GM12878 (cell line): ENCODE measurements around the gene RGS12. TPM values are rescaled to one million over a fixed set of nuclear protein-coding genes. Genes with fewer than 3 reads are reported as not detected.

Experiments
- ATAC-seq: fragments of 200-7000 bp; cut with Tn5 transposase; 3 replicates; pipeline ENCODE4 v1.9.1; 2020; ENCODE audit warnings: mild to moderate bottlenecking, moderate library complexity
- BruUV-seq: library from RNA; stranded (reverse); fragments of 400-500 nt; replicated peaks from 2 replicates; lab custom pipeline; 2021; lab: Mats Ljungman, UMichigan
- CTCF ChIA-PET: fragments of 300-600 bp; sonication (Branson Sonifier 250); formaldehyde crosslinking; extraction: SDS; loops from one replicate; lab custom pipeline; 2021; ENCODE audit warnings: inconsistent platforms; lab: Yijun Ruan, JAX
- POLR2A ChIA-PET: fragments of 350-600 bp; formaldehyde crosslinking; extraction: SDS; loops from one replicate; lab custom pipeline; 2021; ENCODE audit warnings: inconsistent platforms; lab: Charles Lee
- RAD21 ChIA-PET: fragments of 300-600 bp; sonication (Branson Sonifier 250); formaldehyde crosslinking; loops from one replicate; lab custom pipeline; 2023; ENCODE audit warnings: antibody characterized with exemption; ENCODE audit not compliant: unreplicated experiment; lab: Charles Lee
- SMC1A ChIA-PET: fragments of 300-600 bp; sonication (Branson Sonifier 250); formaldehyde crosslinking; loops from one replicate; lab custom pipeline; 2023; ENCODE audit not compliant: unreplicated experiment, uncharacterized antibody; lab: Charles Lee
- DNase-seq: peaks from one replicate; pipeline ENCODE4 v3.0.0-alpha.2; 2011; ENCODE audit warnings: low read depth, low spot score
- FAIRE-seq: peaks from 3 replicates; lab custom pipeline; 2011; peaks lifted over from hg19 to GRCh38; lab: Jason Lieb, UNC
- H2AFZ ChIP-seq: 2 replicates; pipeline ENCODE4 v1.6.0; 2011; ENCODE audit warnings: low read depth, low read length, control low read depth; ENCODE audit not compliant: control insufficient read depth
- H3K27ac ChIP-seq: 2 replicates; pipeline ENCODE4 v1.5.1; 2011; ENCODE audit warnings: control low read depth; ENCODE audit not compliant: control insufficient read depth, insufficient read depth
- H3K27me3 ChIP-seq, 2 experiments: replicated peaks in 1 of 2; 2 replicates each; pipeline versions ENCODE4 v1.6.0 to v1.6.1; 2011; ENCODE audit warnings: low read length in 1 of 2; ENCODE audit not compliant: control insufficient read depth in 2 of 2, insufficient read depth in 2 of 2
- H3K36me3 ChIP-seq, 2 experiments: 2 replicates each; pipeline ENCODE4 v1.5.1; 2011; ENCODE audit warnings: low read length in 1 of 2; ENCODE audit not compliant: control insufficient read depth in 2 of 2, insufficient read depth in 2 of 2
- H3K4me1 ChIP-seq: 2 replicates; pipeline ENCODE4 v1.6.1; 2011; ENCODE audit warnings: mild to moderate bottlenecking, low read length, moderate library complexity, mixed read lengths; ENCODE audit not compliant: control insufficient read depth, insufficient read depth
- H3K4me2 ChIP-seq: 2 replicates; pipeline ENCODE4 v1.6.0; 2011; ENCODE audit warnings: control low read depth; ENCODE audit not compliant: control insufficient read depth, insufficient read depth
- H3K4me3 ChIP-seq: fragments of 200-600 bp; sonication (generic); 2 replicates; pipeline ENCODE4 v1.5.1; 2016
- H3K79me2 ChIP-seq: 2 replicates; pipeline ENCODE4 v1.6.0; 2011; ENCODE audit warnings: low read length; ENCODE audit not compliant: control insufficient read depth, insufficient read depth
- H3K9ac ChIP-seq: 2 replicates; pipeline ENCODE4 v1.8.0; 2011; ENCODE audit warnings: low read length, control low read depth, mixed read lengths; ENCODE audit not compliant: control insufficient read depth, insufficient read depth
- H3K9me3 ChIP-seq: replicated peaks from 3 replicates; pipeline ENCODE4 v1.5.1; 2011; ENCODE audit warnings: mild to moderate bottlenecking, low read length; ENCODE audit not compliant: control insufficient read depth, insufficient read depth
- H4K20me1 ChIP-seq: 2 replicates; pipeline ENCODE4 v1.6.0; 2011; ENCODE audit not compliant: control insufficient read depth, insufficient read depth
- BHLHE40 ChIP-seq, 2 experiments: fragments of 450-650 bp in 1 of 2; IDR thresholded peaks; 2 replicates each; pipeline ENCODE4 v1.6.1; 2011 to 2017; ENCODE audit warnings: low read depth in 2 of 2, borderline replicate concordance in 1 of 2, improper control_type of control experiment in 1 of 2, low read length in 1 of 2, mild to moderate bottlenecking in 1 of 2
- CBFB ChIP-seq: IDR thresholded peaks from 2 replicates; pipeline ENCODE4 v1.6.1; 2016; ENCODE audit warnings: antibody characterized with exemption, low read depth
- MTA3 ChIP-seq: IDR thresholded peaks from 2 replicates; pipeline ENCODE4 v1.6.1; 2012; ENCODE audit warnings: low read length, inconsistent platforms, borderline replicate concordance
- POLR2AphosphoS5 ChIP-seq: IDR thresholded peaks from 2 replicates; pipeline ENCODE4 v1.6.1; 2011; ENCODE audit warnings: mild to moderate bottlenecking, low read length, inconsistent platforms
- WGBS: methylation state at CpG from one replicate; pipeline ENCODE4 v1.1.6; 2016; ENCODE audit warnings: low lambda C conversion rate; ENCODE audit not compliant: insufficient replicate concordance, insufficient coverage; ENCODE audit errors: missing lambda C conversion rate; 5-methylcytosine and 5-hydroxymethylcytosine counted together
- in situ Hi-C: fragments of 300-500 bp; cut with MboI; formaldehyde crosslinking; loops from 9 replicates; pipeline ENCODE4 v1.14.3; 2018; ENCODE audit warnings: mixed read lengths
- intact Hi-C: fragments of 100-400 bp; cut with micrococcal nuclease; formaldehyde crosslinking; loops from one replicate; pipeline ENCODE4 v1.14.2; 2022; ENCODE audit not compliant: unreplicated experiment
- polyA plus RNA-seq, 11 experiments: library from polyadenylated mRNA; depleted of rRNA in 4 of 11; unstranded in 6 of 11; stranded (reverse) in 5 of 11; fragments of >200 nt; fragmentation: Nextera tagmentation in 4 of 11; fragmentation: Illumina TruSeq in 1 of 11; extraction: Ambion mirVana in 4 of 11; extraction: Trizol in 1 of 11; gene quantifications; 1 replicate in 1 of 11; 2 replicates in 10 of 11; pipeline versions ENCODE4 v1.2.1 to v1.2.3, GENCODE V29; 2011 to 2016; ENCODE audit warnings: inconsistent platforms in 2 of 11, missing spikeins in 2 of 11, low read depth in 1 of 11
- total RNA-seq, 4 experiments: library from RNA; depleted of rRNA in 3 of 4; stranded (reverse); fragments of >200 nt in 3 of 4; fragmentation: Illumina TruSeq in 1 of 4; extraction: Trizol in 1 of 4; gene quantifications; 2 replicates each; pipeline versions ENCODE4 v1.2.1 to v1.2.3, GENCODE V29; 2013 to 2021
- TF ChIP-seq, protein P1 (sequence below): fragments of 450-650 bp; IDR thresholded peaks from 2 replicates; pipeline ENCODE4 v1.6.1; 2018; ENCODE audit warnings: mild to moderate bottlenecking, low read depth, moderate library complexity; ENCODE audit not compliant: partially characterized antibody

The RGS12 gene
- total and polyA plus RNA-seq, 10 of the 15 experiments (the other 5 are each of a cell fraction or from before 2014, with no cell fraction given), result 0.02 to 2.2 (median 0.73) TPM

DNA sequence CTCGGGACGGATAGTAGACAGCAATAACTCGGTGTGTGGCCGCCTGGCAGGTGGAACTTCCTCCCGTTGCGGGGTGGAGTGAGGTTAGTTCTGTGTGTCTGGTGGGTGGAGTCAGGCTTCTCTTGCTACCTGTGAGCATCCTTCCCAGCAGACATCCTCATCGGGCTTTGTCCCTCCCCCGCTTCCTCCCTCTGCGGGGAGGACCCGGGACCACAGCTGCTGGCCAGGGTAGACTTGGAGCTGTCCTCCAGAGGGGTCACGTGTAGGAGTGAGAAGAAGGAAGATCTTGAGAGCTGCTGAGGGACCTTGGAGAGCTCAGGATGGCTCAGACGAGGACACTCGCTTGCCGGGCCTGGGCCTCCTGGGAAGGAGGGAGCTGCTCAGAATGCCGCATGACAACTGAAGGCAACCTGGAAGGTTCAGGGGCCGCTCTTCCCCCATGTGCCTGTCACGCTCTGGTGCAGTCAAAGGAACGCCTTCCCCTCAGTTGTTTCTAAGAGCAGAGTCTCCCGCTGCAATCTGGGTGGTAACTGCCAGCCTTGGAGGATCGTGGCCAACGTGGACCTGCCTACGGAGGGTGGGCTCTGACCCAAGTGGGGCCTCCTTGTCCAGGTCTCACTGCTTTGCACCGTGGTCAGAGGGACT is 49.6 kb upstream of the RGS12 start (continued):
- TF ChIP-seq POLR2AphosphoS5, result 0 out of 2 replicates have a peak, but pooled peaks have one; percentile 14
- TF ChIP-seq, all 136 proteins: peak for 1

DNA sequence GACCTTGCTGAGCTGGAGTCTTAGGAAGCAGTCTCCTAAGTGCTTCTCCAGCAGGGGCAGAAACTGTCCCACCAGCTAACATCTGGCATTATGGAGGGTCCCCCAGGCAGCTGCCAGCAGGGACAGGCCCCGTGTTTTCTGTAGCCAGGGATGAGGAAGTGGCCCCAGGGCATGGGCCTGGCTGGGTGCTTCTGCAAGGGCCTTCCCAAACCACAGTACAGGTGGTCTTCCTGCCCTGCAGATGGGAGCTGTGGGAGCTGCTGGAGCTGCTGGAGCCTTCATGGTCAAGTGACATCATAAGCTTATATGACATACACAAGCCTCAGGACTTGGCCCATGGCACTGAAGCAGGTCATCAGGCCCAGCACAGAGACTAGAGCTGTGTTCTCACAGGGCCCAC is 48.8 kb upstream of the RGS12 start:
- Histone ChIP-seq H3K79me2 (no peaks in the 10 kb centered on the region), H3K27ac (no peak overlapping the region), H3K4me1 (no peaks in the 10 kb centered on the region), H3K4me3 (no peak overlapping the region), H4K20me1 (no peaks in the 10 kb centered on the region), H2AFZ (no peak overlapping the region), H3K9ac (no peak overlapping the region), H3K9me3 (no peaks in the 10 kb centered on the region), H3K36me3 (peaks cover 0 to 17% of the 10 kb centered on the region in 2 experiments; a peak in 3 of 4 replicates), H3K27me3 (no peaks in the 10 kb centered on the region), H3K4me2 (no peak overlapping the region)
- DNase-seq (no peak), ATAC-seq (peak; percentile 6), FAIRE-seq (no peak)
- ChIA-PET RAD21 (no interaction called here), SMC1A (interaction anchor here (0.7 to 1.4 kb wide), 4 partner anchors 13 to 230 kb away, joined by 3 read pairs; no protein-coding TSS in a partner anchor), POLR2A (no interaction called here), CTCF (interaction anchor here (1.1 to 1.5 kb wide), 2 partner anchors 18 to 50 kb away, joined by 4 read pairs; no protein-coding TSS in a partner anchor)
- intact Hi-C loops (no loop called here), in situ Hi-C loops (no loop called here)
- no TSS peak for BruUV-seq
- WGBS, result 50% methylated on average over 1 of the region's 1 CpG
- TF ChIP-seq MTA3 (peak; percentile 44; the same call in 1 of the 2 replicates), BHLHE40 (IDR thresholded peaks at IDR 0.05; ENCODE audit: borderline replicate concordance in 1 of 2, low read depth in 2 of 2, low read length in 1 of 2) (no peak), CBFB (no peak)
- TF ChIP-seq, protein P1, sequence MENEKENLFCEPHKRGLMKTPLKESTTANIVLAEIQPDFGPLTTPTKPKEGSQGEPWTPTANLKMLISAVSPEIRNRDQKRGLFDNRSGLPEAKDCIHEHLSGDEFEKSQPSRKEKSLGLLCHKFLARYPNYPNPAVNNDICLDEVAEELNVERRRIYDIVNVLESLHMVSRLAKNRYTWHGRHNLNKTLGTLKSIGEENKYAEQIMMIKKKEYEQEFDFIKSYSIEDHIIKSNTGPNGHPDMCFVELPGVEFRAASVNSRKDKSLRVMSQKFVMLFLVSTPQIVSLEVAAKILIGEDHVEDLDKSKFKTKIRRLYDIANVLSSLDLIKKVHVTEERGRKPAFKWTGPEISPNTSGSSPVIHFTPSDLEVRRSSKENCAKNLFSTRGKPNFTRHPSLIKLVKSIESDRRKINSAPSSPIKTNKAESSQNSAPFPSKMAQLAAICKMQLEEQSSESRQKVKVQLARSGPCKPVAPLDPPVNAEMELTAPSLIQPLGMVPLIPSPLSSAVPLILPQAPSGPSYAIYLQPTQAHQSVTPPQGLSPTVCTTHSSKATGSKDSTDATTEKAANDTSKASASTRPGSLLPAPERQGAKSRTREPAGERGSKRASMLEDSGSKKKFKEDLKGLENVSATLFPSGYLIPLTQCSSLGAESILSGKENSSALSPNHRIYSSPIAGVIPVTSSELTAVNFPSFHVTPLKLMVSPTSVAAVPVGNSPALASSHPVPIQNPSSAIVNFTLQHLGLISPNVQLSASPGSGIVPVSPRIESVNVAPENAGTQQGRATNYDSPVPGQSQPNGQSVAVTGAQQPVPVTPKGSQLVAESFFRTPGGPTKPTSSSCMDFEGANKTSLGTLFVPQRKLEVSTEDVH, result no peak
